Fibroblast of mammary gland (primary cell): ENCODE results near the gene INSL4.

ENCODE experiments used
- DNase-seq: peaks from one replicate; pipeline ENCODE4 v3.0.0-alpha.2; 2010; ENCODE audit warnings: low read depth
- H3K4me3 ChIP-seq: 2 replicates; pipeline ENCODE4 v1.5.1; 2011; ENCODE audit warnings: low read depth, mild to moderate bottlenecking, low read length, moderate library complexity; ENCODE audit not compliant: control insufficient read depth
- TF ChIP-seq, protein P1 (sequence below): conservative IDR thresholded peaks from 2 replicates; pipeline ENCODE4 v1.5.1; 2011; ENCODE audit warnings: low read depth, low read length, inconsistent platforms; ENCODE audit not compliant: control insufficient read depth, insufficient read depth

Gene INSL4

GRCh38 chr9:5269249-5269715, 38.1 kb downstream of the INSL4 start:
- H3K4me3 ChIP-seq, result no peak overlapping the region
- no peak for DNase-seq
- TF ChIP-seq, protein P1, sequence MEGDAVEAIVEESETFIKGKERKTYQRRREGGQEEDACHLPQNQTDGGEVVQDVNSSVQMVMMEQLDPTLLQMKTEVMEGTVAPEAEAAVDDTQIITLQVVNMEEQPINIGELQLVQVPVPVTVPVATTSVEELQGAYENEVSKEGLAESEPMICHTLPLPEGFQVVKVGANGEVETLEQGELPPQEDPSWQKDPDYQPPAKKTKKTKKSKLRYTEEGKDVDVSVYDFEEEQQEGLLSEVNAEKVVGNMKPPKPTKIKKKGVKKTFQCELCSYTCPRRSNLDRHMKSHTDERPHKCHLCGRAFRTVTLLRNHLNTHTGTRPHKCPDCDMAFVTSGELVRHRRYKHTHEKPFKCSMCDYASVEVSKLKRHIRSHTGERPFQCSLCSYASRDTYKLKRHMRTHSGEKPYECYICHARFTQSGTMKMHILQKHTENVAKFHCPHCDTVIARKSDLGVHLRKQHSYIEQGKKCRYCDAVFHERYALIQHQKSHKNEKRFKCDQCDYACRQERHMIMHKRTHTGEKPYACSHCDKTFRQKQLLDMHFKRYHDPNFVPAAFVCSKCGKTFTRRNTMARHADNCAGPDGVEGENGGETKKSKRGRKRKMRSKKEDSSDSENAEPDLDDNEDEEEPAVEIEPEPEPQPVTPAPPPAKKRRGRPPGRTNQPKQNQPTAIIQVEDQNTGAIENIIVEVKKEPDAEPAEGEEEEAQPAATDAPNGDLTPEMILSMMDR, result no peak

DNA sequence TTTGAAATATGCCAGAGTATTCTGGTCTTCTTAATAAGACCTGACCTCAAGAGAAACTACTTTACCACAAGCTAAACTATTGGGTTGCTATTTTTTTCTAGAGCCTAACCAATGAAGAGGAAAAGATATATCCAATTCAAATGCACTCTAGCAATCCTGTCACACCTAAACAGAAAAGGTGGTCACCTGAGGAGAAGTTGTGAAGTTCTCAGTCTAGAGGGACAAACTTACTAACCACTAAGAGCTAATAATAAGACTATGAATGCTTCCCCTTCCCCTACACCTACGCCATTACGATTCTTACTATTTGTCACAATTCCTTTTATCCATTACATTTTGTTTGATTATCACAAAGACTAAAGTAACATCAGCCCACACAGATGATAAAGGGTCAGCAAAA, 43.6 kb downstream of the INSL4 start:
- no peak overlapping the region for H3K4me3 ChIP-seq
- DNase-seq, result no peak
- TF ChIP-seq, protein P1, result no peak

DNA sequence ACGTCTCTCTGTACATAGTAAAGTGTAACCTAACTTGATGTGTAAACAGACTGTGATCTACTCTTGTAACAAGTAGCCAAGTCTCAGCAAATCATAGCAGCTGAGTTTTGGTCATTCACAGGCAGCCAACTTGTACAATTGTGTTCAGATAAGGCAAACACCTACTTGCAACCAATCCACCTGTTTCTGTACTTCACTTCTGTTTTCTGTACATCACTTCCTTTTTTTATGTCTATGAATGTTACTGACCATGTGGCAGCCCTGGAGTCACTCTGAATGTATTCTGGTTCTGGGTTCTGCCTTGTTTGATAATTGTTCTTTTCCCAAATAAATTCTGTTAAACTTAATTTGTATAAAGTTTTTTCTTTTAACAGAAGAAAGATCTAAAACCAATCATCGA, 47.3 kb downstream of the INSL4 start:
- H3K4me3 ChIP-seq, result no peak overlapping the region
- no peak for DNase-seq
- TF ChIP-seq, protein P1, result no peak
